ENCODE measurements around the gene LRRC47. TPM values are rescaled to one million over a fixed set of nuclear protein-coding genes. Genes with fewer than 3 reads are reported as not detected.

The LRRC47 gene
- total RNA-seq, 6 experiments from 2014 or later, result 39.1 to 51.0 (median 45.2) TPM

DNA sequence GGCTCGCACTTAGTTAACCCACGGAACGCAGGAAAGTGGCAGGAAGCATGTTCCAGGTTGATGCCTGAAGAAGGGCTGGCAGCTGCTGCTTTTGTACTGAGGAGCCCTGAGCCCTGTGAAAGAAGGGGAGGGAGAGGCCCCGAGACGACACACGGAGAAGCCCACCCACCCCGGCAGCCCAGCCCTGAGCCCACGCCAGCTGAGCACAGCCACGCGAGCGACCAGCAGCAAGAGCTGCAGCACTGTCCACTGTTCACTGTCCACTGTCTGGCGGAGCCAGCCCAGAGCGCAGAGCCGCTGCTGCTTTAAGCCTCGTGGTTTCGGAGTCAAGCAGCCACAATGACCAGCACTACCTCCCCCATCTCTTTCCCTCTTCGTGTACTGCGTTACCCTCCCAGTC, 5.3 kb downstream of the LRRC47 start:
- peaks cover 20% of the 10 kb centered on the region for H3K4me1 Mint-ChIP-seq (ENCODE audit: low read depth)
- DNase-seq, result no peak
- H3K27me3 Mint-ChIP-seq (ENCODE audit: insufficient read depth), result peaks cover 3% of the 10 kb centered on the region; the same call in 1 of the 2 replicates
- no peaks in the 10 kb centered on the region for H3K9me3 Mint-ChIP-seq
- TF ChIP-seq, protein P1, sequence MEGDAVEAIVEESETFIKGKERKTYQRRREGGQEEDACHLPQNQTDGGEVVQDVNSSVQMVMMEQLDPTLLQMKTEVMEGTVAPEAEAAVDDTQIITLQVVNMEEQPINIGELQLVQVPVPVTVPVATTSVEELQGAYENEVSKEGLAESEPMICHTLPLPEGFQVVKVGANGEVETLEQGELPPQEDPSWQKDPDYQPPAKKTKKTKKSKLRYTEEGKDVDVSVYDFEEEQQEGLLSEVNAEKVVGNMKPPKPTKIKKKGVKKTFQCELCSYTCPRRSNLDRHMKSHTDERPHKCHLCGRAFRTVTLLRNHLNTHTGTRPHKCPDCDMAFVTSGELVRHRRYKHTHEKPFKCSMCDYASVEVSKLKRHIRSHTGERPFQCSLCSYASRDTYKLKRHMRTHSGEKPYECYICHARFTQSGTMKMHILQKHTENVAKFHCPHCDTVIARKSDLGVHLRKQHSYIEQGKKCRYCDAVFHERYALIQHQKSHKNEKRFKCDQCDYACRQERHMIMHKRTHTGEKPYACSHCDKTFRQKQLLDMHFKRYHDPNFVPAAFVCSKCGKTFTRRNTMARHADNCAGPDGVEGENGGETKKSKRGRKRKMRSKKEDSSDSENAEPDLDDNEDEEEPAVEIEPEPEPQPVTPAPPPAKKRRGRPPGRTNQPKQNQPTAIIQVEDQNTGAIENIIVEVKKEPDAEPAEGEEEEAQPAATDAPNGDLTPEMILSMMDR (IDR thresholded peaks at IDR 0.05), result no peak
- no peak overlapping the region for H3K4me3 Mint-ChIP-seq
- H3K27ac Mint-ChIP-seq, result no peak overlapping the region
- peaks cover 8% of the 10 kb centered on the region for H3K36me3 Mint-ChIP-seq (ENCODE audit: low read depth)

DNA sequence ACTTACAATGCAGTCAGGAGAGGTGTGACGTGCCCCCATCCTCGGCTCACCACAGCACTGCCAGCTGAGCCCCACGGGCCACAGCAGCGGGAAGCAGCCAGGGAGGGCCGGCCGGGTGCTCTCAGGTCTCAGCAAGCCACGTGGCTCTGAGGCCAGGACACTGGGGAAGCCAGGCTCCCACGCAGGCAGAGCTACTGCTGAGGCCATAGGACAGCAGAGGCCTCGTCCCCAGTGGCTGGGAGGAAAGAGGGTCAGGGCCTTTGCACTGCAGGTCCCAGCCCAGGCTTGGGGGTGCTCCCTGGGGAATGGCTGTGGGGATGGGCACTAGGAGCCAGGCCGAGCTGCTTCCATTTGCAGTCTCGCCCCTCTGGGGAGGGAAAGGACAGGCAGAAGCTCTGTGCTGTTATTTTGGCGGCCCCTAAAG, 5.8 kb downstream of the LRRC47 start:
- Mint-ChIP-seq H3K9me3 (no peaks in the 10 kb centered on the region), H3K27ac (no peak overlapping the region), H3K4me3 (no peak overlapping the region), H3K27me3 (ENCODE audit: insufficient read depth) (peaks cover 3% of the 10 kb centered on the region; the same call in 1 of the 2 replicates), H3K4me1 (ENCODE audit: low read depth) (peaks cover 19% of the 10 kb centered on the region), H3K36me3 (ENCODE audit: low read depth) (peaks cover 7% of the 10 kb centered on the region)
- TF ChIP-seq, protein P1 (IDR thresholded peaks at IDR 0.05), result no peak
- DNase-seq, result no peak

DNA sequence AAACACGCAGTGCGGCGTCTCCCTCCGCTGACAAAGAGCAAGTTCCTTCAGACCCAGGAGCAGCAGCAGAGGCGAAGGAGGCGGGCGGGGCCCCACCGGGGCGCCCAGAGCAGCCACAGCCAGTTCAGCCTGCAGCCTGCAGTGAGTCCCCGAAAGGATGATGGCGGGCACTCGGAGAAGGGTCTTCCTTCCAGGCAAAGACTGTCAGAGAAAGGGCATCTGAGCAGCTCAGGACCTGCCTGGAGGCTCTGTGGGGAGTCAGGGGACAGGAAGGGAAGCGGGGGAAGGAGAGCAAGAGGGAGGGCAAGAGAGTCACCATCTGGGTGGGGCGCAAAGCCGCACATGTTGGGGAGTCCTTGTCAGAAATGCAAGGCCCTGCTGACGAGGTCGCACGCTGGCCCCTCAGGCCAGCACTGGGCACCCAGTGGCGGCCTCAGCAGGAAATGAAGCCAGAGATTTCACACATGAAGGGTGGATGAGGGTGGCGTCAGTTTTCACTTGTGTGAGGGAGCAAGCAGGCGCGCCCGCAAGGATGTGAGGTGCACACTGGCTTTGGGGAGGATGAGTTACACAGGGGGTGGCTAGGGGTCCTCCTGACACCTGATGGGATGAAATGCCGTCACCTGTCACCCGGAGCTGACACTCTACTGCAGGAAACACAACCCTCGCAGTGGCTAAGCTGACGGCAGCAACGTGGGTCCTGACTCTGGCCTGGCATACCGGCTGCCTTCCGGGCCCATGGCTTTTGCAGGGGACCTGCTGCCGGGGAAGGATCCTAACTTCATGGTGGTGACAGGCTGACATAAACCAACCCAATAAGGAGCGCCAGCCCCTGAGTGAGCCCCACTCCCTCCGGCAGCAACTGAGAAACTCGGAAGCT, 6.6 kb downstream of the LRRC47 start:
- peaks cover 6% of the 10 kb centered on the region for H3K36me3 Mint-ChIP-seq (ENCODE audit: low read depth)
- TF ChIP-seq, protein P1 (IDR thresholded peaks at IDR 0.05), result no peak
- no peak overlapping the region for H3K4me3 Mint-ChIP-seq

DNA sequence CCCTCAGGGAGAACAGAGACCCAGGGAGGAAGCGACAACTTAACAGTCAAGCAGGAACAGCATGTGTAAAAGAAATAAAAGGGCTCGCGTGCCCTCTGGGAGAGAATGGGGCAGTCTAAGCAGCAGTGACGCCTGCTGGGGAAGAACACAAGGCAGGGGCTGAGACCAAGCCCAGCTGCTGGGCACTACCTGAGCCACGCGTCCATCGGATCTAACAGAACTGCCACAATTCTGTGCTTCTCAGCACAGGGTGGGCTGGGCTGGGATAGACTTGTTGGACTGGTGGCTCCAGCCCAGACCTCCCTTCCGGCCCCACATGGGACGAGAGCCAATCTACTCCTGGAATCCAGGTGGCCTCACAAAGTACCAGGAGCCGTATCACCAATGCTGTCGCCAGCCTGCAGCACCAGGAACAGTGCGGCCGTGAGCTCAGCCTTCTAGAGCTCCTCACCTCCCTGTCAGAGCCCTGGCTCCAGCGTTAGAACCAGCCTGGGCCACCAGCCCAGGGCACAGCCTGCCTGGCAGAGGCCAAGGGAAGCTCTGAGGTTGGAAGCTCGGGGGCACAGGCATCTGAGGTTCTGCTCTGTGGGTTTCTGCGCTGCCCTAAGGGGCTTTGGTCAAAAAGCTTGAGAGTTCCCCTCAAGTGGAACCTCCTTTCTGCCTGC, 7.4 kb downstream of the LRRC47 start:
- TF ChIP-seq, protein P1 (IDR thresholded peaks at IDR 0.05), result no peak
- Mint-ChIP-seq H3K27ac (no peak overlapping the region), H3K9me3 (no peaks in the 10 kb centered on the region), H3K4me3 (no peak overlapping the region), H3K36me3 (ENCODE audit: low read depth) (peaks cover 10% of the 10 kb centered on the region), H3K27me3 (ENCODE audit: insufficient read depth) (peaks cover 4% of the 10 kb centered on the region), H3K4me1 (ENCODE audit: low read depth) (peaks cover 9% of the 10 kb centered on the region)
- no peak for DNase-seq

More for the DNA sequence above, 6.6 kb downstream of the LRRC47 start:
- no peak for DNase-seq
- Mint-ChIP-seq H3K27me3 (ENCODE audit: insufficient read depth) (peaks cover 3% of the 10 kb centered on the region; the same call in 1 of the 2 replicates), H3K4me1 (ENCODE audit: low read depth) (peaks cover 11% of the 10 kb centered on the region), H3K9me3 (no peaks in the 10 kb centered on the region), H3K27ac (no peak overlapping the region)

DNA sequence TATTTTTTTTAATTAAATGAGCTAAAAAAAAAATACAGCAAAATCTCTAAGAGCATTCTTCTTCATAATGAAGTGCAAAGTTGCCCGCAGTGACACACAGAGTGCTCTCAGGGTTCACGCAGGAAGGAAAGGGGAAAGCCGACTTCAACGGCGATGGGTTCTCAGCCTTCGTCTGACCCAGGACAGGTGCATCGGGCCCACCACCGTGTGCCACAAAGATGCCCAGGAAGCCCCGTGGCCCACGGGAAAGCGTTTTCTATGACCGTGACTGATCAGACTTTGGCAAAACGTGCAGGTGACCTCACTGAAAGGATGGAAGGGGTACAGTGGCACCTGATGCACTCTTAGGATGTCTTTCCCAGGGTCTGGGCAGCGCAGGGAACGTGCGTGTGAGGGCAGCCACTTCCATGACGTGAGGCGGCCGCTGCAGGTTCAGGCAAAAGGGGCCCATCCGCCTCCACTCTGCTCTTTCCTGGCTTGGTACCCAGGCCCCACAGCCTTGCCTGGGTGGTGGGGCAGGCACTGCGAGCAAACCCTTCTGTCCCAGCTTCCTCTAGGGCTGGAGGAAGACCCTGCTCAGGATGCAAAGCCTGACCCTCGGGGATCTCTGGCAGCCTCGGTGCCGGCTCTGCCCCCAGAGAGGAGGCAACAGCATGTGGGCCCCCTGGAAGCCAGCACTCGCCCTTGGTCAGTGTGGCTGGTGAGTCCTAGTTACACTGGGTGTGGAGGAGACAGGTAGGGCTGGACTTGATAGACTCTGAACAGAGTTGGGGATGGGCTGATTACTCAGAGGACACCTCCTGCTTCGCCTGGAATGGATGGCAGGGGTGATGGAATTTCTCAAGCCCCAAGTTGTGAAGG, 8.3 kb downstream of the LRRC47 start:
- Mint-ChIP-seq H3K4me3 (no peak overlapping the region), H3K4me1 (ENCODE audit: low read depth) (no peaks in the 10 kb centered on the region; the same call in 1 of the 2 replicates), H3K27me3 (ENCODE audit: insufficient read depth) (peaks cover 5% of the 10 kb centered on the region), H3K9me3 (no peaks in the 10 kb centered on the region), H3K27ac (no peak overlapping the region), H3K36me3 (ENCODE audit: low read depth) (peaks cover 10% of the 10 kb centered on the region)
- TF ChIP-seq, protein P1 (IDR thresholded peaks at IDR 0.05), result no peak
- DNase-seq, result no peak
